ENCODE data around the gene DDIT4. TPM values are rescaled to one million over a fixed set of nuclear protein-coding genes. Genes with fewer than 3 reads are reported as not detected.

Gene DDIT4
- total and polyA plus RNA-seq, 9 of the 15 experiments (the other 6 are each of a cell fraction or from before 2014, with no cell fraction given): 8.2 to 675 (median 159) TPM

GRCh38 chr10:72228318-72228751 is 45.4 kb upstream of the DDIT4 start:
- Histone ChIP-seq H3K36me3 (ENCODE audit: control insufficient read depth, insufficient read depth, low read length) (peaks cover 49% of the 10 kb centered on the region), H3K9ac (ENCODE audit: insufficient read depth in 1 of 2, low read depth in 2 of 2, low read length in 2 of 2) (no peak overlapping the region), H3K9me3 (replicated peaks; ENCODE audit: control insufficient read depth, insufficient read depth, low read depth, low read length) (no peaks in the 10 kb centered on the region), H3K4me2 (ENCODE audit: insufficient read depth, low read length) (no peak overlapping the region), H3K79me2 (ENCODE audit: control insufficient read depth, insufficient read depth, low read length) (peaks cover 35% of the 10 kb centered on the region), H3K9me1 (ENCODE audit: control insufficient read depth, insufficient read depth, low read length) (no peaks in the 10 kb centered on the region), H4K20me1 (replicated peaks; ENCODE audit: control insufficient read depth, insufficient read depth, low read length) (no peaks in the 10 kb centered on the region), H2AFZ (ENCODE audit: low read depth, low read length) (no peak overlapping the region), H3K4me3 (no peak overlapping the region), H3K27me3 (ENCODE audit: control insufficient read depth in 2 of 2, insufficient read depth in 2 of 2, low read length in 2 of 2) (no peaks in the 10 kb centered on the region), H3K4me1 (replicated peaks in 1 of 2; ENCODE audit: control insufficient read depth in 2 of 2, insufficient read depth in 2 of 2, low read length in 2 of 2) (peaks cover 0 to 4% of the 10 kb centered on the region in 2 experiments; a peak in 2 of 5 replicates), H3K27ac (ENCODE audit: extremely low read depth, low read depth, low read length) (no peak overlapping the region)
- intact Hi-C loops (cut with micrococcal nuclease) (no loop called here), in situ Hi-C loops (cut with MboI) (loop anchor here (10.0 kb wide), 1 partner anchor 324 kb away; no protein-coding TSS in a partner anchor)
- FAIRE-seq (no peak), DNase-seq (ENCODE audit: extremely low read depth in 1 of 4, low spot score in 3 of 4) (no peak), ATAC-seq (no peak)
- CTCF ChIA-PET (ENCODE audit: low intra/inter-chr PET ratio): interaction anchor here (0.7 kb wide), 1 partner anchor 93 kb away, joined by 5 read pairs; no protein-coding TSS in a partner anchor
- TF ChIP-seq IRF1 (CRISPR knock-in tag; IDR thresholded peaks at IDR 0.05; ENCODE audit: borderline replicate concordance): no peak
- TF ChIP-seq HDAC6 (IDR thresholded peaks at IDR 0.05; ENCODE audit: low read depth, low read length): no peak
- TF ChIP-seq THRB (CRISPR knock-in tag; conservative IDR thresholded peaks at IDR 0.05): no peak
- TF ChIP-seq, protein P1, sequence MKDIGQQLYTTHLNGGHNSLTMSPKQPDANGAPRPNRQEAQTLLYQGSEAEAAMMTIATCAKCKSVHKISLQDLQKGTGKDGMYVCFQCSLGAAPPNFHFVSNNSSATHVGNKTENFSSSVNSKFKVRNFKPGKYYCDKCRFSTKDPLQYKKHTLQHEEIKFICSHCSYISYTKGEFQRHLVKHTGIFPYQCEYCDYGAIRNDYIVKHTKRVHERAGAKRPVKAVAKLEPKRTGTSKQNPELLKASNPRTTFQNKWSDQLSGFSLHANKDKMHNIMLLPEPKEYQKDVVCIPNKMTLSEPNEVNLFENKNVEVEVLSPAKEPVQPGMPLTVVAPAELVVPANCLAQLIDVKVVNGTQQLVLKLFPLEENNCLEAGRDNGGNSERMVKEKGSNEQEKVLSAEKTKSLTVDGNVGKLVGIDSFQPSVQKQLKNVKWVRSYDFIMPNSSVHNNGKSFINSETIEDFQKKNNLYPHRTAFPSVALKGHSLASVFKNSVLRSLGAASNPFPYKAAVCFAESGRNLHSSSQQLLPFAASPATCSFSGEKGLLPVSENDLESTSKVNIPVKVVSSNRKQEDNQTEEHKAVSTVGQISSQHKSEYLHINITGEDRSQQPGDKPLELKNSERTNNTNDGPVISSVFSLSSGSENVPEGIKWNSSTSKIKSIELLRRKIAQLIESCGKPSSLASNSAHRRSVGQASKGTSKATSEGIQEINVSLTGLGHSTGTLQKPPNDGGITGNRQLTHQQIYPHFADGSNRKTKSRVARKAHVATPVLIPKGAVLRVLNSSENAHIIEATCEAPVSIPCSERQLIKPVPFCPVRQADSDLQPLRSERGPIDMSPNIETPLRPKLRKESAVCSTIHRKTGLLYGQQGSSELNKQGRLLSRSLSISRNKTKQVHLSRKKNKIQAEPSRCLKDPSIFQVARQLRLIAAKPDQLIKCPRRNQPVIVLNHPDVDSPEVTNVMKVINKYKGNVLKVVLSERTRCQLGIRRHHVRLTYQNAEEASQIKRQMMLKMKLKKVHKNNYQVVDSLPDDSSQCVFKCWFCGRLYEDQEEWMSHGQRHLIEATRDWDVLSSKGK (CRISPR knock-in tag; IDR thresholded peaks at IDR 0.05): no peak
- TF ChIP-seq POU5F1 (IDR thresholded peaks at IDR 0.05; ENCODE audit: borderline replicate concordance, low read depth, low read length, partially characterized antibody): no peak
- no peak for TF ChIP-seq ZNF133 (CRISPR knock-in tag; IDR thresholded peaks at IDR 0.05)
- no peak for TF ChIP-seq SETDB1 (IDR thresholded peaks at IDR 0.05; ENCODE audit: low read length)
- WGBS (ENCODE audit: insufficient coverage, low coverage, missing lambda C conversion rate): 74% methylated on average over 2 of the region's 2 CpGs
- no TSS peak for BruUV-seq (replicated peaks)
- POLR2A ChIA-PET: interaction anchor here (0.6 to 3.0 kb wide), 10 partner anchors 10 to 1338 kb away, joined by 3 to 18 read pairs (median 4); partner anchors contain the start of genes ANAPC16, ASCC1 and DDIT4
